CD14-positive monocyte (primary cell): ENCODE results near the gene RPS15. TPM values are rescaled to one million over a fixed set of nuclear protein-coding genes. Genes with fewer than 3 reads are reported as not detected.

ENCODE experiments used
- DNase-seq, 3 donors: peaks; one replicate each; pipeline ENCODE4 v3.0.0-alpha.2; 2011 to 2022
- H2AFZ ChIP-seq: 2 replicates; pipeline ENCODE4 v1.6.0; 2012; ENCODE audit warnings: mild to moderate bottlenecking, low read depth, low read length, inconsistent platforms; ENCODE audit not compliant: insufficient read depth, poor library complexity, severe bottlenecking
- H3K27ac ChIP-seq, 2 donors: 1 replicate in 1 of 2; 2 replicates in 1 of 2; pipeline ENCODE4 v1.5.1; 2012 to 2013; ENCODE audit warnings: low read length in 2 of 2, control low read depth in 1 of 2, inconsistent platforms in 1 of 2, low read depth in 1 of 2, mild to moderate bottlenecking in 1 of 2
- H3K27me3 ChIP-seq, 2 donors: one replicate each; pipeline versions ENCODE4 v1.6.0 to v1.6.1; 2011 to 2013; ENCODE audit warnings: low read length in 2 of 2; ENCODE audit not compliant: control insufficient read depth in 2 of 2, insufficient read depth in 2 of 2
- H3K36me3 ChIP-seq, 2 donors: replicated peaks in 1 of 2; 1 replicate in 1 of 2; 2 replicates in 1 of 2; pipeline versions ENCODE4 v1.5.1 to v1.6.1; 2012 to 2013; ENCODE audit warnings: low read length in 2 of 2, control low read depth in 1 of 2, inconsistent platforms in 1 of 2, mild to moderate bottlenecking in 1 of 2; ENCODE audit not compliant: insufficient read depth in 2 of 2, control insufficient read depth in 1 of 2
- H3K4me1 ChIP-seq, 2 donors: 1 replicate in 1 of 2; 2 replicates in 1 of 2; pipeline versions ENCODE4 v1.5.1 to v1.6.1; 2012 to 2013; ENCODE audit warnings: low read length in 2 of 2, control low read depth in 1 of 2, inconsistent platforms in 1 of 2, mild to moderate bottlenecking in 1 of 2, moderate library complexity in 1 of 2; ENCODE audit not compliant: insufficient read depth in 2 of 2, control insufficient read depth in 1 of 2
- H3K4me2 ChIP-seq: replicated peaks from 2 replicates; pipeline ENCODE3; 2012; ENCODE audit warnings: low read length, moderate library complexity, mild to moderate bottlenecking; ENCODE audit not compliant: poor library complexity, severe bottlenecking; ENCODE audit errors: extremely low read depth
- H3K4me3 ChIP-seq, 3 experiments: fragments of 200-600 bp in 1 of 3; sonication (generic) in 1 of 3; replicated peaks in 1 of 3; 1 replicate in 2 of 3; 2 replicates in 1 of 3; pipeline ENCODE4 v1.5.1; 2011 to 2013; ENCODE audit warnings: low read length in 3 of 3, mild to moderate bottlenecking in 3 of 3, control low read depth in 2 of 3, low read depth in 2 of 3, inconsistent platforms in 1 of 3, moderate library complexity in 1 of 3
- H3K79me2 ChIP-seq: 2 replicates; pipeline ENCODE4 v1.6.0; 2012; ENCODE audit warnings: mild to moderate bottlenecking, control low read depth, inconsistent platforms, low read length, moderate library complexity; ENCODE audit not compliant: insufficient read depth
- H3K9ac ChIP-seq: 2 replicates; pipeline ENCODE4 v1.6.0; 2017; ENCODE audit warnings: low read length, mild to moderate bottlenecking; ENCODE audit not compliant: insufficient read depth, poor library complexity, severe bottlenecking
- H3K9me3 ChIP-seq, 2 donors: replicated peaks in 1 of 2; 1 replicate in 1 of 2; 2 replicates in 1 of 2; pipeline versions ENCODE4 v1.5.1 to v1.6.1; 2012 to 2013; ENCODE audit warnings: low read length in 2 of 2, control low read depth in 1 of 2; ENCODE audit not compliant: control insufficient read depth in 1 of 2, insufficient read depth in 1 of 2
- H4K20me1 ChIP-seq: 2 replicates; pipeline ENCODE4 v1.6.0; 2012; ENCODE audit warnings: mild to moderate bottlenecking, low read length, control low read depth, moderate library complexity; ENCODE audit not compliant: insufficient read depth
- H3K27ac Mint-ChIP-seq, 7 donors: one replicate each; pipeline ENCODE4 v1.8.0; 2020; ENCODE audit warnings: mild to moderate bottlenecking in 7 of 7, mixed read lengths in 7 of 7, moderate library complexity in 6 of 7, inconsistent platforms in 2 of 7
- H3K27me3 Mint-ChIP-seq, 3 donors: one replicate each; pipeline ENCODE4 v1.8.0; 2021 to 2022; ENCODE audit warnings: low read depth in 3 of 3, mild to moderate bottlenecking in 3 of 3, mixed read lengths in 3 of 3, moderate library complexity in 3 of 3, inconsistent platforms in 1 of 3
- H3K36me3 Mint-ChIP-seq, 2 donors: one replicate each; pipeline ENCODE4 v1.8.0; 2020; ENCODE audit warnings: mixed read lengths in 2 of 2, inconsistent platforms in 1 of 2, mild to moderate bottlenecking in 1 of 2
- H3K4me1 Mint-ChIP-seq: one replicate; pipeline ENCODE4 v1.8.0; 2020; ENCODE audit warnings: mild to moderate bottlenecking, mixed read lengths
- H3K4me3 Mint-ChIP-seq, 2 donors: one replicate each; pipeline ENCODE4 v1.8.0; 2020; ENCODE audit warnings: mild to moderate bottlenecking in 2 of 2, mixed read lengths in 2 of 2, moderate library complexity in 1 of 2
- H3K9me3 Mint-ChIP-seq, 7 donors: one replicate each; pipeline ENCODE4 v1.8.0; 2020 to 2022; ENCODE audit warnings: mixed read lengths in 7 of 7, mild to moderate bottlenecking in 6 of 7, moderate library complexity in 6 of 7, inconsistent platforms in 2 of 7
- CTCF ChIP-seq: fragments of 200-600 bp; IDR thresholded peaks from one replicate; pipeline ENCODE4 v1.8.0; 2022; ENCODE audit warnings: antibody characterized with exemption, mild to moderate bottlenecking
- WGBS: methylation state at CpG from one replicate; pipeline ENCODE4 v1.1.5; 2013; ENCODE audit warnings: missing lambda C conversion rate; ENCODE audit not compliant: insufficient coverage; 5-methylcytosine and 5-hydroxymethylcytosine counted together
- intact Hi-C, 2 donors: fragments of 100-400 bp; cut with micrococcal nuclease; formaldehyde crosslinking; loops; one replicate each; pipeline versions ENCODE4 v1.15.0 to v1.15.1; 2023
- polyA plus RNA-seq, 3 donors: library from polyadenylated mRNA; depleted of rRNA in 1 of 3; unstranded in 2 of 3; stranded (reverse) in 1 of 3; fragments of 300-500 nt in 2 of 3; fragments of >200 nt in 1 of 3; fragmentation: Illumina TruSeq in 2 of 3; gene quantifications; 1 replicate in 2 of 3; 2 replicates in 1 of 3; pipeline ENCODE4 v1.2.3, GENCODE V29; 2012 to 2021

The RPS15 gene
- polyA plus RNA-seq, 3 donors: 1,318 to 3,451 (median 1,526) TPM

- Histone ChIP-seq H3K4me1 (peaks cover 12 to 27% of the 10 kb centered on the region in 2 donors), H3K27ac (no peak overlapping the region), H3K27me3 (peaks cover 4 to 15% of the 10 kb centered on the region in 2 donors), H3K4me2 (no peak overlapping the region), H3K9ac (no peak overlapping the region), H4K20me1 (no peaks in the 10 kb centered on the region), H3K9me3 (no peaks in the 10 kb centered on the region), H3K79me2 (no peaks in the 10 kb centered on the region), H3K4me3 (no peak overlapping the region), H2AFZ (no peak overlapping the region), H3K36me3 (peaks cover 30 to 33% of the 10 kb centered on the region in 2 donors)
- H3K4me3 Mint-ChIP-seq: no peak overlapping the region
- H3K27ac Mint-ChIP-seq: no peak overlapping the region
- intact Hi-C loops: no loop called here
- 95% methylated on average over 34 of the region's 42 CpGs for WGBS
- peaks cover 0 to 1% (median 0%) of the 10 kb centered on the region in 7 donors for H3K9me3 Mint-ChIP-seq
- no peak for DNase-seq
- H3K4me1 Mint-ChIP-seq: peaks cover 16% of the 10 kb centered on the region
- TF ChIP-seq CTCF: no peak
- H3K36me3 Mint-ChIP-seq: peaks cover 20 to 25% of the 10 kb centered on the region in 2 donors
- H3K27me3 Mint-ChIP-seq: peaks cover 6 to 22% (median 15%) of the 10 kb centered on the region in 3 donors
Observed at GRCh38 chr19:1396768-1397679, 41.2 kb upstream of the RPS15 start.

- Histone ChIP-seq H3K4me2 (no peak overlapping the region), H2AFZ (no peak overlapping the region), H3K4me3 (no peak overlapping the region), H3K27me3 (peaks cover 4 to 24% of the 10 kb centered on the region in 2 donors), H3K4me1 (peaks cover 20 to 36% of the 10 kb centered on the region in 2 donors), H3K9me3 (no peaks in the 10 kb centered on the region), H3K79me2 (no peaks in the 10 kb centered on the region), H3K36me3 (peaks cover 22 to 25% of the 10 kb centered on the region in 2 donors), H4K20me1 (no peaks in the 10 kb centered on the region), H3K9ac (no peak overlapping the region), H3K27ac (no peak overlapping the region)
- H3K36me3 Mint-ChIP-seq: peaks cover 15 to 16% of the 10 kb centered on the region in 2 donors
- WGBS: 91% methylated on average over 9 of the region's 9 CpGs
- H3K27me3 Mint-ChIP-seq: peaks cover 11 to 30% (median 23%) of the 10 kb centered on the region in 3 donors
- DNase-seq: no peak
- H3K4me1 Mint-ChIP-seq: peaks cover 23% of the 10 kb centered on the region
- peaks cover 0 to 1% (median 0%) of the 10 kb centered on the region in 7 donors for H3K9me3 Mint-ChIP-seq
- H3K4me3 Mint-ChIP-seq: no peak overlapping the region
- intact Hi-C loops: no loop called here
- H3K27ac Mint-ChIP-seq: no peak overlapping the region
- no peak for TF ChIP-seq CTCF
Observed at GRCh38 chr19:1397838-1398237, 40.4 kb upstream of the RPS15 start.
